ENCODE results near the gene EFHC1. TPM values are rescaled to one million over a fixed set of nuclear protein-coding genes. Genes with fewer than 3 reads are reported as not detected.

EFHC1 gene
- total and polyA plus RNA-seq, 4 donors = 3.3 to 11.3 (median 6.9) TPM

- WGBS = 93% methylated on average over 16 of the region's 16 CpGs
- H3K36me3 ChIP-seq (ENCODE audit: control insufficient read depth in 4 of 4, insufficient read depth in 3 of 4, low read depth in 1 of 4, low read length in 3 of 4) = peaks cover 21 to 36% (median 28%) of the 10 kb centered on the region in 4 donors
- no peaks in the 10 kb centered on the region for H3K4me1 ChIP-seq (ENCODE audit: control insufficient read depth in 4 of 4, insufficient read depth in 4 of 4, low read length in 3 of 4)
- no peak overlapping the region for H3K9ac ChIP-seq (ENCODE audit: low read depth in 1 of 2, low read length in 2 of 2)
- TF ChIP-seq ATF3 (IDR thresholded peaks at IDR 0.05) (no peak), YY1 (IDR thresholded peaks at IDR 0.05) (no peak), FOXA2 (IDR thresholded peaks at IDR 0.05) (no peak), TAF1 (conservative IDR thresholded peaks at IDR 0.05) (no peak), JUND (IDR thresholded peaks at IDR 0.05) (no peak), CTCF (IDR thresholded peaks at IDR 0.05; ENCODE audit: low read depth, low read length, missing input control) (no peak), RXRA (IDR thresholded peaks at IDR 0.05) (no peak)
- TF ChIP-seq, protein P1, sequence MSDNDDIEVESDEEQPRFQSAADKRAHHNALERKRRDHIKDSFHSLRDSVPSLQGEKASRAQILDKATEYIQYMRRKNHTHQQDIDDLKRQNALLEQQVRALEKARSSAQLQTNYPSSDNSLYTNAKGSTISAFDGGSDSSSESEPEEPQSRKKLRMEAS (IDR thresholded peaks at IDR 0.05) = no peak
- TF ChIP-seq, protein P2, sequence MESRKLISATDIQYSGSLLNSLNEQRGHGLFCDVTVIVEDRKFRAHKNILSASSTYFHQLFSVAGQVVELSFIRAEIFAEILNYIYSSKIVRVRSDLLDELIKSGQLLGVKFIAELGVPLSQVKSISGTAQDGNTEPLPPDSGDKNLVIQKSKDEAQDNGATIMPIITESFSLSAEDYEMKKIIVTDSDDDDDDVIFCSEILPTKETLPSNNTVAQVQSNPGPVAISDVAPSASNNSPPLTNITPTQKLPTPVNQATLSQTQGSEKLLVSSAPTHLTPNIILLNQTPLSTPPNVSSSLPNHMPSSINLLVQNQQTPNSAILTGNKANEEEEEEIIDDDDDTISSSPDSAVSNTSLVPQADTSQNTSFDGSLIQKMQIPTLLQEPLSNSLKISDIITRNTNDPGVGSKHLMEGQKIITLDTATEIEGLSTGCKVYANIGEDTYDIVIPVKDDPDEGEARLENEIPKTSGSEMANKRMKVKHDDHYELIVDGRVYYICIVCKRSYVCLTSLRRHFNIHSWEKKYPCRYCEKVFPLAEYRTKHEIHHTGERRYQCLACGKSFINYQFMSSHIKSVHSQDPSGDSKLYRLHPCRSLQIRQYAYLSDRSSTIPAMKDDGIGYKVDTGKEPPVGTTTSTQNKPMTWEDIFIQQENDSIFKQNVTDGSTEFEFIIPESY (IDR thresholded peaks at IDR 0.05) = no peak
- TF ChIP-seq, protein P3, sequence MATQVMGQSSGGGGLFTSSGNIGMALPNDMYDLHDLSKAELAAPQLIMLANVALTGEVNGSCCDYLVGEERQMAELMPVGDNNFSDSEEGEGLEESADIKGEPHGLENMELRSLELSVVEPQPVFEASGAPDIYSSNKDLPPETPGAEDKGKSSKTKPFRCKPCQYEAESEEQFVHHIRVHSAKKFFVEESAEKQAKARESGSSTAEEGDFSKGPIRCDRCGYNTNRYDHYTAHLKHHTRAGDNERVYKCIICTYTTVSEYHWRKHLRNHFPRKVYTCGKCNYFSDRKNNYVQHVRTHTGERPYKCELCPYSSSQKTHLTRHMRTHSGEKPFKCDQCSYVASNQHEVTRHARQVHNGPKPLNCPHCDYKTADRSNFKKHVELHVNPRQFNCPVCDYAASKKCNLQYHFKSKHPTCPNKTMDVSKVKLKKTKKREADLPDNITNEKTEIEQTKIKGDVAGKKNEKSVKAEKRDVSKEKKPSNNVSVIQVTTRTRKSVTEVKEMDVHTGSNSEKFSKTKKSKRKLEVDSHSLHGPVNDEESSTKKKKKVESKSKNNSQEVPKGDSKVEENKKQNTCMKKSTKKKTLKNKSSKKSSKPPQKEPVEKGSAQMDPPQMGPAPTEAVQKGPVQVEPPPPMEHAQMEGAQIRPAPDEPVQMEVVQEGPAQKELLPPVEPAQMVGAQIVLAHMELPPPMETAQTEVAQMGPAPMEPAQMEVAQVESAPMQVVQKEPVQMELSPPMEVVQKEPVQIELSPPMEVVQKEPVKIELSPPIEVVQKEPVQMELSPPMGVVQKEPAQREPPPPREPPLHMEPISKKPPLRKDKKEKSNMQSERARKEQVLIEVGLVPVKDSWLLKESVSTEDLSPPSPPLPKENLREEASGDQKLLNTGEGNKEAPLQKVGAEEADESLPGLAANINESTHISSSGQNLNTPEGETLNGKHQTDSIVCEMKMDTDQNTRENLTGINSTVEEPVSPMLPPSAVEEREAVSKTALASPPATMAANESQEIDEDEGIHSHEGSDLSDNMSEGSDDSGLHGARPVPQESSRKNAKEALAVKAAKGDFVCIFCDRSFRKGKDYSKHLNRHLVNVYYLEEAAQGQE (IDR thresholded peaks at IDR 0.05) = no peak
- no peaks in the 10 kb centered on the region for H3K9me3 ChIP-seq (ENCODE audit: control insufficient read depth in 4 of 4, low read length in 3 of 4)
- no peak overlapping the region for H3K27ac ChIP-seq (ENCODE audit: low read depth in 1 of 2, low read length in 2 of 2)
- no peak for DNase-seq (ENCODE audit: low spot score)
- no peaks in the 10 kb centered on the region for H3K27me3 ChIP-seq (ENCODE audit: control insufficient read depth in 4 of 4, insufficient read depth in 4 of 4, low read length in 3 of 4)
- no peak overlapping the region for H3K4me3 ChIP-seq (ENCODE audit: low read depth in 1 of 3, low read length in 3 of 3)
Measured at GRCh38 chr6:52505726-52506409, 85.7 kb downstream of the EFHC1 start.

- Histone ChIP-seq H3K9me3 (ENCODE audit: control insufficient read depth in 4 of 4, low read length in 3 of 4) (no peaks in the 10 kb centered on the region), H3K27me3 (ENCODE audit: control insufficient read depth in 4 of 4, insufficient read depth in 4 of 4, low read length in 3 of 4) (no peaks in the 10 kb centered on the region), H3K36me3 (ENCODE audit: control insufficient read depth in 4 of 4, insufficient read depth in 3 of 4, low read depth in 1 of 4, low read length in 3 of 4) (peaks cover 21 to 36% (median 28%) of the 10 kb centered on the region in 4 donors), H3K27ac (ENCODE audit: low read depth in 1 of 2, low read length in 2 of 2) (no peak overlapping the region), H3K9ac (ENCODE audit: low read depth in 1 of 2, low read length in 2 of 2) (no peak overlapping the region), H3K4me3 (ENCODE audit: low read depth in 1 of 3, low read length in 3 of 3) (no peak overlapping the region), H3K4me1 (ENCODE audit: control insufficient read depth in 4 of 4, insufficient read depth in 4 of 4, low read length in 3 of 4) (no peaks in the 10 kb centered on the region)
- WGBS = 91% methylated on average over 9 of the region's 9 CpGs
- DNase-seq (ENCODE audit: low spot score) = no peak
- no peak for TF ChIP-seq GABPA (IDR thresholded peaks at IDR 0.05 in 1 of 2, conservative IDR thresholded peaks at IDR 0.05 in 1 of 2)
- TF ChIP-seq TAF1 (conservative IDR thresholded peaks at IDR 0.05) = no peak
- TF ChIP-seq HNF4G (IDR thresholded peaks at IDR 0.05) = no peak
- TF ChIP-seq NR2F2 (IDR thresholded peaks at IDR 0.05) = no peak
- TF ChIP-seq YY1 (IDR thresholded peaks at IDR 0.05) = no peak
- no peak for TF ChIP-seq FOXA1 (IDR thresholded peaks at IDR 0.05)
- TF ChIP-seq, protein P2 (IDR thresholded peaks at IDR 0.05) = no peak
- no peak for TF ChIP-seq RAD21 (IDR thresholded peaks at IDR 0.05)
- TF ChIP-seq JUND (IDR thresholded peaks at IDR 0.05) = no peak
- TF ChIP-seq RXRA (IDR thresholded peaks at IDR 0.05) = no peak
- TF ChIP-seq ATF3 (IDR thresholded peaks at IDR 0.05) = no peak
- TF ChIP-seq EGR1 (IDR thresholded peaks at IDR 0.05; ENCODE audit: low read depth in 2 of 2) = no peak
- TF ChIP-seq, protein P1 (IDR thresholded peaks at IDR 0.05) = no peak
- TF ChIP-seq SP1 (IDR thresholded peaks at IDR 0.05) = no peak
- TF ChIP-seq FOXA2 (IDR thresholded peaks at IDR 0.05) = no peak
Measured at GRCh38 chr6:52506476-52506875, 86.3 kb downstream of the EFHC1 start.
